Measurements from ENCODE around the gene MESD. TPM values are rescaled to one million over a fixed set of nuclear protein-coding genes. Genes with fewer than 3 reads are reported as not detected.

Gene MESD
- total RNA-seq, 1 experiment from 2014 or later, result 55.4 TPM

GRCh38 chr15:80999623-81000036, 10.0 kb upstream of the MESD start:
- in situ Hi-C loops (cut with HindIII; ENCODE audit: low pct_unique_long_range_greater_than_20kb, low sequenced_read_pairs), result no loop called here
- DNase-seq (ENCODE audit: low read depth, low spot score), result no peak

GRCh38 chr15:80998251-80998650, 8.6 kb upstream of the MESD start:
- in situ Hi-C loops (cut with HindIII; ENCODE audit: low pct_unique_long_range_greater_than_20kb, low sequenced_read_pairs), result no loop called here
- DNase-seq (ENCODE audit: low read depth, low spot score), result no peak

GRCh38 chr15:80997692-80998091, 8.1 kb upstream of the MESD start:
- in situ Hi-C loops (cut with HindIII; ENCODE audit: low pct_unique_long_range_greater_than_20kb, low sequenced_read_pairs), result no loop called here
- no peak for DNase-seq (ENCODE audit: low read depth, low spot score)

- in situ Hi-C loops (cut with HindIII; ENCODE audit: low pct_unique_long_range_greater_than_20kb, low sequenced_read_pairs), result no loop called here
- peak; percentile 63 for DNase-seq (ENCODE audit: low read depth, low spot score)
These were observed 6.6 kb upstream of the MESD start for GRCh38 chr15:80996247-80996646.

- in situ Hi-C loops (cut with HindIII; ENCODE audit: low pct_unique_long_range_greater_than_20kb, low sequenced_read_pairs), result no loop called here
- DNase-seq (ENCODE audit: low read depth, low spot score), result no peak
These were observed 2.8 kb upstream of the MESD start for GRCh38 chr15:80992441-80992840.

- in situ Hi-C loops (cut with HindIII; ENCODE audit: low pct_unique_long_range_greater_than_20kb, low sequenced_read_pairs), result no loop called here
- no peak for DNase-seq (ENCODE audit: low read depth, low spot score)
These were observed 2.4 kb upstream of the MESD start for GRCh38 chr15:80992006-80992405.

- peak; percentile 88 for DNase-seq (ENCODE audit: low read depth, low spot score)
- in situ Hi-C loops (cut with HindIII; ENCODE audit: low pct_unique_long_range_greater_than_20kb, low sequenced_read_pairs), result no loop called here
These were observed 1.8 kb upstream of the MESD start for GRCh38 chr15:80991421-80991820.

GRCh38 chr15:80990955-80991354, 1.3 kb upstream of the MESD start:
- in situ Hi-C loops (cut with HindIII; ENCODE audit: low pct_unique_long_range_greater_than_20kb, low sequenced_read_pairs), result no loop called here
- DNase-seq (ENCODE audit: low read depth, low spot score), result no peak

GRCh38 chr15:80989081-80989517, 520 bp downstream of the MESD start:
- in situ Hi-C loops (cut with HindIII; ENCODE audit: low pct_unique_long_range_greater_than_20kb, low sequenced_read_pairs), result no loop called here
- no peak for DNase-seq (ENCODE audit: low read depth, low spot score)

- no peak for DNase-seq (ENCODE audit: low read depth, low spot score)
- in situ Hi-C loops (cut with HindIII; ENCODE audit: low pct_unique_long_range_greater_than_20kb, low sequenced_read_pairs), result no loop called here
These were observed 1.3 kb downstream of the MESD start for GRCh38 chr15:80988148-80988796.

GRCh38 chr15:80986487-80986886, 3.1 kb downstream of the MESD start:
- DNase-seq (ENCODE audit: low read depth, low spot score), result no peak
- in situ Hi-C loops (cut with HindIII; ENCODE audit: low pct_unique_long_range_greater_than_20kb, low sequenced_read_pairs), result no loop called here

GRCh38 chr15:80985981-80986380, 3.6 kb downstream of the MESD start:
- DNase-seq (ENCODE audit: low read depth, low spot score), result no peak
- in situ Hi-C loops (cut with HindIII; ENCODE audit: low pct_unique_long_range_greater_than_20kb, low sequenced_read_pairs), result no loop called here

GRCh38 chr15:80984856-80985255, 4.8 kb downstream of the MESD start:
- in situ Hi-C loops (cut with HindIII; ENCODE audit: low pct_unique_long_range_greater_than_20kb, low sequenced_read_pairs), result no loop called here
- no peak for DNase-seq (ENCODE audit: low read depth, low spot score)

GRCh38 chr15:80982839-80983238, 6.8 kb downstream of the MESD start:
- in situ Hi-C loops (cut with HindIII; ENCODE audit: low pct_unique_long_range_greater_than_20kb, low sequenced_read_pairs), result no loop called here
- no peak for DNase-seq (ENCODE audit: low read depth, low spot score)

GRCh38 chr15:80982205-80982604, 7.4 kb downstream of the MESD start:
- peak; percentile 42 for DNase-seq (ENCODE audit: low read depth, low spot score)
- in situ Hi-C loops (cut with HindIII; ENCODE audit: low pct_unique_long_range_greater_than_20kb, low sequenced_read_pairs), result no loop called here

GRCh38 chr15:80979538-80980200, 9.9 kb downstream of the MESD start:
- no peak for DNase-seq (ENCODE audit: low read depth, low spot score)
- in situ Hi-C loops (cut with HindIII; ENCODE audit: low pct_unique_long_range_greater_than_20kb, low sequenced_read_pairs), result no loop called here

GRCh38 chr15:80978685-80979329, 10.8 kb downstream of the MESD start:
- in situ Hi-C loops (cut with HindIII; ENCODE audit: low pct_unique_long_range_greater_than_20kb, low sequenced_read_pairs), result no loop called here
- DNase-seq (ENCODE audit: low read depth, low spot score), result no peak

- in situ Hi-C loops (cut with HindIII; ENCODE audit: low pct_unique_long_range_greater_than_20kb, low sequenced_read_pairs), result no loop called here
- DNase-seq (ENCODE audit: low read depth, low spot score), result peak; percentile 82
These were observed 12.0 kb downstream of the MESD start for GRCh38 chr15:80977627-80978036.

GRCh38 chr15:80976851-80977250, 12.8 kb downstream of the MESD start:
- DNase-seq (ENCODE audit: low read depth, low spot score), result no peak
- in situ Hi-C loops (cut with HindIII; ENCODE audit: low pct_unique_long_range_greater_than_20kb, low sequenced_read_pairs), result no loop called here
